Activated B cell treated with CpG ODN at 0.5 μM for 24 hours (primary cell): ENCODE results near the gene GALNT14. TPM values are rescaled to one million over a fixed set of nuclear protein-coding genes. Genes with fewer than 3 reads are reported as not detected.

Source experiments
- ATAC-seq: fragments of 200-7000 bp; cut with Tn5 transposase; one replicate; pipeline ENCODE4 v1.10.0; 2021; ENCODE audit warnings: low read depth, mild to moderate bottlenecking, moderate library complexity
- CTCF ChIA-PET: fragments of 350-600 bp; sonication (Branson Sonifier 250); formaldehyde crosslinking; loops from one replicate; lab custom pipeline; 2021; ENCODE audit warnings: antibody characterized with exemption; lab: Charles Lee
- POLR2A ChIA-PET: fragments of 350-600 bp; sonication (Branson Sonifier 250); formaldehyde crosslinking; loops from one replicate; lab custom pipeline; 2021; ENCODE audit warnings: antibody characterized with exemption; lab: Charles Lee
- DNase-seq: peaks from one replicate; pipeline ENCODE4 v3.0.0; 2022
- H3K27ac Mint-ChIP-seq: one replicate; pipeline ENCODE4 v1.8.0; 2020; ENCODE audit warnings: mixed read lengths
- H3K27me3 Mint-ChIP-seq: one replicate; pipeline ENCODE4 v1.8.0; 2021; ENCODE audit warnings: mixed read lengths
- H3K36me3 Mint-ChIP-seq: one replicate; pipeline ENCODE4 v1.8.0; 2021; ENCODE audit warnings: low read depth, mixed read lengths
- H3K4me1 Mint-ChIP-seq: one replicate; pipeline ENCODE4 v1.8.0; 2021; ENCODE audit warnings: mixed read lengths
- H3K4me3 Mint-ChIP-seq: one replicate; pipeline ENCODE4 v1.8.0; 2020; ENCODE audit warnings: mild to moderate bottlenecking, mixed read lengths
- H3K9me3 Mint-ChIP-seq: one replicate; pipeline ENCODE4 v1.8.0; 2020; ENCODE audit warnings: mixed read lengths
- intact Hi-C: fragments of 100-400 bp; cut with micrococcal nuclease; formaldehyde crosslinking; loops from one replicate; pipeline ENCODE4 v1.15.1; 2024
- total RNA-seq: library from RNA; stranded (reverse); gene quantifications from 2 replicates; pipeline ENCODE4 v1.2.3, GENCODE V29; 2022
- TF ChIP-seq, protein P1 (sequence below): fragments of 200-600 bp; IDR thresholded peaks from one replicate; pipeline ENCODE4 v1.8.0; 2022; ENCODE audit warnings: antibody characterized with exemption, mild to moderate bottlenecking

Gene GALNT14
- total RNA-seq, 1 donor from 2014 or later = 6.6 TPM

DNA sequence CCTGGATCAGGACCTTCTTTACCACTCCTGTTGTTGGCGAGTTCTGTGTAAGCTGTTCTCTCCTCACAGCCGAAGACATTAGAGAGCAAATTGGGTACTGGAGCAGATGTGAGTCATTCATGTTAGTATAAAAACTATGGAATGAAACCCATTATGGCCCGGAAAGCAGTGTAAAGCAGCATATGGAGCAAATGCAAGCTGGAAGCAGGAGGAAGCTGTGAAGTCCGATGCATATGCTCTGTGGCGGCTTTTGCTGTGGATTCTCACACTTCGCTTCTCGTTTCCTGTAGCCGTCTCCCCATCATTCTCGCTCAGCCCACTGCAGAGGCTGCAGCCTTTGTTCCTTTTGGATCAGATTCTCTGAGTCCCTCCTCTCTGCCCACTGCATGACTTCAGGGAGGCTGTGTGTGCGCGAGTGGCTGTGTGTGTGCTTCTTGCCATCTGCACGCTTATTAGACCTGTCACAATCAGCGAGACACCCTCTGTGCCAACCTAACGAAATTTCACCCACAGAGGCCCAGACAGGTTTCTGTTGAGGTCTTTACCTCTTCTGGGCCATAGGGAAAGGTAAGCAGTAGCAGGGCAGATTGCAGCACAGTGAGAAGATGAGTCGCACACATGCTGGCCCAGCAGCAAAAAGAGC is 3.3 kb upstream of the GALNT14 start:
- no peak overlapping the region for H3K4me3 Mint-ChIP-seq
- TF ChIP-seq, protein P1, sequence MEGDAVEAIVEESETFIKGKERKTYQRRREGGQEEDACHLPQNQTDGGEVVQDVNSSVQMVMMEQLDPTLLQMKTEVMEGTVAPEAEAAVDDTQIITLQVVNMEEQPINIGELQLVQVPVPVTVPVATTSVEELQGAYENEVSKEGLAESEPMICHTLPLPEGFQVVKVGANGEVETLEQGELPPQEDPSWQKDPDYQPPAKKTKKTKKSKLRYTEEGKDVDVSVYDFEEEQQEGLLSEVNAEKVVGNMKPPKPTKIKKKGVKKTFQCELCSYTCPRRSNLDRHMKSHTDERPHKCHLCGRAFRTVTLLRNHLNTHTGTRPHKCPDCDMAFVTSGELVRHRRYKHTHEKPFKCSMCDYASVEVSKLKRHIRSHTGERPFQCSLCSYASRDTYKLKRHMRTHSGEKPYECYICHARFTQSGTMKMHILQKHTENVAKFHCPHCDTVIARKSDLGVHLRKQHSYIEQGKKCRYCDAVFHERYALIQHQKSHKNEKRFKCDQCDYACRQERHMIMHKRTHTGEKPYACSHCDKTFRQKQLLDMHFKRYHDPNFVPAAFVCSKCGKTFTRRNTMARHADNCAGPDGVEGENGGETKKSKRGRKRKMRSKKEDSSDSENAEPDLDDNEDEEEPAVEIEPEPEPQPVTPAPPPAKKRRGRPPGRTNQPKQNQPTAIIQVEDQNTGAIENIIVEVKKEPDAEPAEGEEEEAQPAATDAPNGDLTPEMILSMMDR = no peak
- ChIA-PET CTCF (interaction anchor here (1.4 to 1.6 kb wide), 2 partner anchors 28 to 192 kb away, joined by 4 to 5 read pairs; no protein-coding TSS in a partner anchor), POLR2A (no interaction called here)
- H3K9me3 Mint-ChIP-seq = no peaks in the 10 kb centered on the region
- no peaks in the 10 kb centered on the region for H3K36me3 Mint-ChIP-seq
- intact Hi-C loops = no loop called here
- H3K27me3 Mint-ChIP-seq = peaks cover 5% of the 10 kb centered on the region
- peaks cover 7% of the 10 kb centered on the region for H3K4me1 Mint-ChIP-seq
- ATAC-seq (no peak), DNase-seq (no peak)
- H3K27ac Mint-ChIP-seq = no peak overlapping the region

- DNase-seq (no peak), ATAC-seq (no peak)
- POLR2A ChIA-PET = no interaction called here
- CTCF ChIA-PET = interaction anchor here (1.4 to 2.9 kb wide), 5 partner anchors 30 to 193 kb away, joined by 4 to 17 read pairs (median 13); no protein-coding TSS in a partner anchor
- H3K4me1 Mint-ChIP-seq = peaks cover 8% of the 10 kb centered on the region
- no peaks in the 10 kb centered on the region for H3K36me3 Mint-ChIP-seq
- intact Hi-C loops = no loop called here
- TF ChIP-seq, protein P1 = no peak
- H3K27ac Mint-ChIP-seq = no peak overlapping the region
- H3K9me3 Mint-ChIP-seq = no peaks in the 10 kb centered on the region
- H3K27me3 Mint-ChIP-seq = peaks cover 5% of the 10 kb centered on the region
- H3K4me3 Mint-ChIP-seq = no peak overlapping the region
Measured at GRCh38 chr2:31140151-31140550, 1.9 kb upstream of the GALNT14 start.

DNA sequence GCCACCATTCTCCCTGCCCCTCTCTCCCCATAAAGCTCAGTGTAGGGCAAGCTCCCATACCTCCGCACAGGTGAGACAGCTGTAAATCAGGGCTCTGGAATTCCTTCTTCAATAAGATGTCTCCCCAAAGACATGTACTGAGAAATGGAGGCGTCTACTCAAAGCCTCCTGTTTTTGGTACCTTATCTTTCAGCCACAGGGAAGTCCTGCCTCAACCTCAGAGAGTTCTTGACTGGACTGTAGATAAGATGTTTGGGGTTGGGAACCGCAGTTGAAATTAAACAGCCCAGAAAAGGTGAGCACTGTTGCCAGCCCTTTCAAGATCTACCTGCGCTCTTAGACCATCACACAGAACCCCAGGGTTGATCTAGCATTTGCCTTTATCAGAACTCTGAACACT is 1.4 kb upstream of the GALNT14 start:
- CTCF ChIA-PET = interaction anchor here (2.6 to 2.9 kb wide), 3 partner anchors 31 to 194 kb away, joined by 13 to 17 read pairs (median 16); no protein-coding TSS in a partner anchor
- no peak for ATAC-seq

GRCh38 chr2:31137211-31138036 is 816 bp downstream of the GALNT14 start:
- peaks cover 8% of the 10 kb centered on the region for H3K4me1 Mint-ChIP-seq
- DNase-seq (peak; percentile 29), ATAC-seq (no peak)
- peaks cover 5% of the 10 kb centered on the region for H3K27me3 Mint-ChIP-seq
- H3K4me3 Mint-ChIP-seq = peak overlapping the region; percentile 85
- TF ChIP-seq, protein P1 = no peak
- H3K27ac Mint-ChIP-seq = no peak overlapping the region
- CTCF ChIA-PET = interaction anchor here (0.8 to 2.9 kb wide), 9 partner anchors 19 to 274 kb away, joined by 3 to 17 read pairs (median 4); partner anchors contain the start of gene EHD3
- POLR2A ChIA-PET = interaction anchor here (0.7 kb wide), 1 partner anchor 97 kb away, joined by 4 read pairs; the partner anchor contains the start of gene EHD3
- intact Hi-C loops = loop anchor here (1.0 to 10.0 kb wide), 8 partner anchors 33 to 993 kb away; partner anchors contain the start of genes CAPN14 and YPEL5
- no peaks in the 10 kb centered on the region for H3K9me3 Mint-ChIP-seq
- H3K36me3 Mint-ChIP-seq = no peaks in the 10 kb centered on the region

More for the DNA sequence above, 1.4 kb upstream of the GALNT14 start:
- H3K9me3 Mint-ChIP-seq = no peaks in the 10 kb centered on the region
- POLR2A ChIA-PET = no interaction called here
- peaks cover 8% of the 10 kb centered on the region for H3K4me1 Mint-ChIP-seq
- DNase-seq = no peak
- peaks cover 5% of the 10 kb centered on the region for H3K27me3 Mint-ChIP-seq
- H3K4me3 Mint-ChIP-seq = no peak overlapping the region
- no peaks in the 10 kb centered on the region for H3K36me3 Mint-ChIP-seq
- TF ChIP-seq, protein P1 = no peak
- H3K27ac Mint-ChIP-seq = no peak overlapping the region
- intact Hi-C loops = loop anchor here (5.0 to 10.0 kb wide), 3 partner anchors 78 to 995 kb away; partner anchors contain the start of genes CAPN14 and YPEL5
